ENCODE measurements around the gene DGKH.

Gene DGKH

DNA sequence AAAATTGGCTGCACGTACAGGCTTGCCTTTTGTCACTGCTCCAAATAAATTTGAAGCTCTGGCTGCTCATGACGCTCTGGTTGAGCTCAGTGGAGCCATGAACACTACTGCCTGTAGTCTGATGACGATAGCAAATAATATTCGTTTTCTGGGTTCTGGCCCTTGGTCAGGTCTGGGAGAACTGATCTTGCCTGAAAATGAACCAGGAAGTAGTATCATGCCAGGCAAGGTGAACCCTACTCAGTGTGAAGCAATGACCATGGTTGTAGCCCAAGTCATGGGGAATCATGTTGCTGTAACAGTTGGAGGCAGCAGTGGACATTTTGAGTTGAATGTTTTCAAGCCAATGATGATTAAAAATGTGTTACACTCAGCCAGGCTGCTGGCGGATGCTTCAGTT, 207.4 kb downstream of the DGKH start:
- no peak for TF ChIP-seq ZNF274 (IDR thresholded peaks at IDR 0.05; ENCODE audit: low read depth, low read length)
- no peak overlapping the region for H3K4me3 ChIP-seq (ENCODE audit: low read length)

- H3K4me3 ChIP-seq (ENCODE audit: low read length): no peak overlapping the region
- TF ChIP-seq ZNF274 (IDR thresholded peaks at IDR 0.05; ENCODE audit: low read depth, low read length): no peak
Observed at GRCh38 chr13:42258747-42259146, 210.3 kb downstream of the DGKH start.

GRCh38 chr13:42259515-42259914, 211.1 kb downstream of the DGKH start:
- no peak for TF ChIP-seq ZNF274 (IDR thresholded peaks at IDR 0.05; ENCODE audit: low read depth, low read length)
- H3K4me3 ChIP-seq (ENCODE audit: low read length): no peak overlapping the region

- H3K4me3 ChIP-seq (ENCODE audit: low read length): no peak overlapping the region
- no peak for TF ChIP-seq ZNF274 (IDR thresholded peaks at IDR 0.05; ENCODE audit: low read depth, low read length)
Observed at GRCh38 chr13:42260903-42261654, 212.6 kb downstream of the DGKH start.

DNA sequence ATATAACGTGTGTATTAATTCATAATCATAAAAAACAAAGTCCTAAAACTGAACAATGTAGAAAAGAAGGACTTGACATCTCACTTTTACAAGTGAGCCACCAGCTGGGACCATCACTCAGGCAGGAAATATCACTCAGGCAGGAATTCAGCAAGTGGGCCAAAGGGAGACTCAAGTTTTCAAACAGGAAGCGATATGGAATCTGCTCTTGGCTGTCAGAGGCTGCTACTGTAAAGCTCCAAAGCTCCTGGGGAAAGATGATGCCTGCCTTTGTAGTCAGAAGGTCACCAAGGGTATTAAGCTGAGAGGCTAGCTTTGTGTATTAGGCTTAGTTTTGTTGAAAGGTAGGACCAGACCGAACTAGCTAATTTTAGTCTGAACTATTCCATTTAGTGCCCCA, 218.0 kb downstream of the DGKH start:
- TF ChIP-seq ZNF274 (IDR thresholded peaks at IDR 0.05; ENCODE audit: low read depth, low read length): no peak
- H3K4me3 ChIP-seq (ENCODE audit: low read length): no peak overlapping the region

DNA sequence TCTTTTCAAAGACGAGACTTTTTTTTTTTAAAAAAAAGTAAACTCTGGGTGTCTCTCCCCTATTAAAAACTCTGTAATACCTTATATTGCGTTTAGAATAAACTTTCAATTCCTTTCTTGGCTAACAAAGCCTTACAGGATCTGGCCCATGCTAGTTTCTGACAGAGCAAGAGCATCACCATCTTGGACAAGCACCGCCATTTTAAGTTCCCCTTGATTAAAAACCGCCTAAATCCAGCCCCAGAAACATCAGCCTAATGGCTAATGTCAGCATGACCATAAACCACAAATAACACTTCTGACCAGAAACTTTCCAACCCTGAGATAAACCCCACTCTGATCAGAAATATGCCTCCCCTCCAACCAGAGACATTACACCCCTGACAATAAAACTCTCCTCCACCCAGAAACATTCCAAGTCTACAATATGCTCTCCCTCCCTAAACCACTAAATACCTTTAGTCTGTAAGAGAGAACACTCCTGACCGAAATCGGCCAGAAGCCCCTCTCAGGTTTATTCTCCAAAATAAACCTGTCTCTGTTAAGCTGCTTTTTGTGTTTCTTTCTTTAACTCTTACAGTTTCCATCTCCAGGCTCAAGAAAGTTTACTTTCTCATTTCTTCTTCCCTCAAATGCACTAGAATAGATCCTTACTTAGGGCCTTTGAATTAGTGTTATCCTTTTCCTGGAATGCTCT, 221.9 kb downstream of the DGKH start:
- no peak overlapping the region for H3K4me3 ChIP-seq (ENCODE audit: low read length)

DNA sequence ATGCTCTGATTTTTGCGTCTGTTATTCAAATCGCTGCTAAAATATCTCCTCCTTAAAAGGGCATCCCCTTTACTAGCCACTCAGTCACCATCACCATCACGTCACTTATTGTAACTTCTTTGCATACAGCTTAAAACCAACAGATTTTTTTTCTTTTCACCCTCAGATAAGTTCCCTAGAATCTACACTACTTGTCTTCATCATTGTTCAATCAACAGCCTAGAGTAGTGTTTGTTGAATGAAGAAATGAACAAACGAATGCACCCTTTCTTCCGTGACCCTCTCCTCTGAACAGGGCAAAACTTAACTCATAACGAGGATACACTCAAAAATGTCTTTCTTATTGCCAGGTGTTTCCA, 222.4 kb downstream of the DGKH start:
- H3K4me3 ChIP-seq (ENCODE audit: low read length): peak overlapping the region; percentile 61; the same call in 1 of the 2 replicates
- TF ChIP-seq ZNF274 (IDR thresholded peaks at IDR 0.05; ENCODE audit: low read depth, low read length): no peak

More for the DNA sequence above, 221.9 kb downstream of the DGKH start:
- no peak for TF ChIP-seq ZNF274 (IDR thresholded peaks at IDR 0.05; ENCODE audit: low read depth, low read length)

DNA sequence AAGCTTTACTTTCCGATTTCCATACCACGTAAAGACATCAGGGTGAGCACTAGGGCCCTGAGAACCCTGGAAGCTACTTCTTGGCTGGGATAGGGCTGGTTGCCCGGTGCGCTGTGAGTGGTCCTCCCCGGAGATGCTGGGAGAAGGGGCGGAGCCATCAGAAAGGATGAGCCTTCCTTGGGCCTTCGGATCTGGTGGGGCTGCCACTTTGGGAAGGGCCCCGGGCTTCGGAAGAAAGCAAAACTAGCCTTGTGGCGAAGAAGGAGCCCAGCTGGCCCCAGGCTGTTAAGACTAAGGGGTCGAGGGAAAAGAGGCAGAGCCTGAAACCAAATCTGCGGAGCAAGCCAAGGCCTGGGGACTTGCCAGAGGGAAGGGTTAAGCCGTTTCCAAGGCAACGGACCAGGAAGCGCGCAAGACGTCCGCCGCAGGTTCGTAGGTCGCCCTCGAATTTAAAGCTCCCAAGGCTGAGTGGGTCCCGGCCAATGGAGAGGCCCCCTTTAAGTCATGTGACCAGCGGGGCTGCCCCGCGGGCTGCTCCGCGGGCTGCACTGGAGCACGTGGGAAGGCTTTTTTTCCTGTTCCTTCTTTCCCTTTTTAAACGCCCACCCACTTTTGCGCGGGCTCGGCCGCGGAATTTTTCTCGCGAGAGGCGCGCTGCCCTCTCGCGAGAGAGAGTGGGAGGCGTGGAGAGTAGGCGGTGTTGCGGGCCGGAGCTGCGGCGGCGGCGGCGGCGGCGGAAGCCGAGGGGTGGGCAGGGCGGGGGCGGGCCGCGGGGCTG, 223.1 kb downstream of the DGKH start:
- no peak for TF ChIP-seq ZNF274 (IDR thresholded peaks at IDR 0.05; ENCODE audit: low read depth, low read length)
- peak overlapping the region; percentile 61; the same call in 1 of the 2 replicates for H3K4me3 ChIP-seq (ENCODE audit: low read length)

- H3K4me3 ChIP-seq (ENCODE audit: low read length): peak within 1 kb of the TSS; percentile 89
- TF ChIP-seq ZNF274 (IDR thresholded peaks at IDR 0.05; ENCODE audit: low read depth, low read length): no peak
Observed at GRCh38 chr13:42272115-42272803, 223.8 kb downstream of the DGKH start, which contains the start of gene AKAP11. Gene AKAP11 (plus strand): TSS chr13:42272152. CDS start chr13:42286349, 14,197 bp downstream.

DNA sequence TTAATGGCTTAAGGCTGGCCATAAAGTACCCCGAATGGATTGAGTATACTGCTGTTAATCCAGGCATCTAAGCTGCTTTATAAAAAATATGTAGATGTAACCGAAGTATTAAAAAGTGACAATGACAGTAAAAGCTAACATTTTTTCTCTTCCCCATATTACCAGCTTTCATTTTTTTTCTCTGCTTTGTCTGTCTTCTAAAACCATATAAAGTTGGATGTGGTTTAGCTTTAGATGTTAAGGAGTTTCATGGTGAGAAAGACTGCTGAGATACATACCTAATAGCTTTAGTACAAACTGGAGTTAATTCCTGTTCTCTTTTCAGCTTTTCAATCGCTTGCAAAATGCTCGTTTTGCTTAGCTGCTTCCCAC, 224.3 kb downstream of the DGKH start:
- H3K4me3 ChIP-seq (ENCODE audit: low read length): peak overlapping the region; percentile 89
- TF ChIP-seq ZNF274 (IDR thresholded peaks at IDR 0.05; ENCODE audit: low read depth, low read length): no peak

- H3K4me3 ChIP-seq (ENCODE audit: low read length): peak overlapping the region; percentile 89
- no peak for TF ChIP-seq ZNF274 (IDR thresholded peaks at IDR 0.05; ENCODE audit: low read depth, low read length)
Observed at GRCh38 chr13:42274386-42275097, 226.1 kb downstream of the DGKH start.

GRCh38 chr13:42275098-42275471, 226.6 kb downstream of the DGKH start:
- no peak for TF ChIP-seq ZNF274 (IDR thresholded peaks at IDR 0.05; ENCODE audit: low read depth, low read length)
- peak overlapping the region; percentile 89 for H3K4me3 ChIP-seq (ENCODE audit: low read length)

- H3K4me3 ChIP-seq (ENCODE audit: low read length): peak overlapping the region; percentile 89; the same call in 1 of the 2 replicates
- TF ChIP-seq ZNF274 (IDR thresholded peaks at IDR 0.05; ENCODE audit: low read depth, low read length): no peak
Observed at GRCh38 chr13:42275506-42275905, 227.1 kb downstream of the DGKH start.

Data from GM08714 (cell line).